Kidney glomerular epithelial cell (primary cell): ENCODE data around the gene NDUFA3.

Experiments used
- DNase-seq: peaks from one replicate; lab custom pipeline; 2025; lab: John Stamatoyannopoulos, UW

The NDUFA3 gene

GRCh38 chr19:54137699-54138488, 35.2 kb downstream of the NDUFA3 start, which contains the start of gene CNOT3:
Gene CNOT3, plus strand, starts transcription at chr19:54137762. Its CDS starts 5,217 bp downstream, at chr19:54142979.
- DNase-seq, result no peak

GRCh38 chr19:54138489-54139256, 36.0 kb downstream of the NDUFA3 start:
- DNase-seq, result no peak

DNA sequence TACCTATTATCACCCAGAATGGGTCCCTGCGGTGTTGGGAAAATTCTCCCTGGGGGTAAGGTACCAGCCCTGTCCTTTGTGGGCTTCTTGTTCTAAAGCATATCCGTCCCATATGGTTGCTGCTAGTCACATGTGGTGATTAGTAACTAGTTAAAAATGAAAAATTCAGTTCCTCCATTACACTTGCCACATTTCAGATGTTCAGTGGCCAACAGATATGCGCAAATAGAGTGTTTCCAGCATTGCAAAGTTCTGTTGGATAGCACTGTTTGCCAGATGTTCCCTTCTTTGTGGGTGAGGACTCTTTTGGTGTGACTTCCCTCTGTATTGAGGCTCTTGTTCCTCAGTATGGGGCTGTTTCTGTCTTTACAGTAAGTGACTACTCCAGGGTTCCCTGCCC, 38.7 kb downstream of the NDUFA3 start:
- DNase-seq, result no peak

GRCh38 chr19:54142166-54142780, 39.6 kb downstream of the NDUFA3 start:
- DNase-seq, result no peak

DNA sequence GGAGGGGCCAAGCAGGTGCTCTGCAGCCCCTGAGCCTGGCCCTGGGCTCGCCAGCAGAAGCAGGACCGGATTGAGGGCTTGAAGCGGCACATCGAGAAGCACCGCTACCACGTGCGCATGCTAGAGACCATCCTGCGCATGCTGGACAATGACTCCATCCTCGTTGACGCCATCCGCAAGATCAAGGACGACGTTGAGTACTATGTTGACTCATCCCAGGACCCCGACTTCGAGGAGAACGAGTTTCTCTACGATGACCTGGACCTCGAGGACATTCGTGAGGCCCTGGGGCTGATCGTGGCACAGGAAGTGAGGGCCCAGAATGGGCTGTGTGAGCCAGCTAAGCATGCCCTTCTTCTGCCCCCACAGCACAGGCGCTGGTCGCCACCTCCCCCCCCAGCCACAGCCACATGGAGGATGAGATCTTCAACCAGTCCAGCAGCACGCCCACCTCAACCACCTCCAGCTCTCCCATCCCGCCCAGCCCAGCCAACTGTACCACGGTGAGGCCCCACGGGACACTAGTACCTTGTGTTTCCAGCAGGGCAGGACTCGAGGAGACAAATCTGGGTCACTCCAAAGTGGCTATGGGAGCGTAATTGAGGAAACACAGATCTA, 43.0 kb downstream of the NDUFA3 start:
- no peak for DNase-seq

- no peak for DNase-seq
These were observed 45.0 kb downstream of the NDUFA3 start for GRCh38 chr19:54147676-54148075.

GRCh38 chr19:54148158-54148557, 45.5 kb downstream of the NDUFA3 start:
- no peak for DNase-seq

DNA sequence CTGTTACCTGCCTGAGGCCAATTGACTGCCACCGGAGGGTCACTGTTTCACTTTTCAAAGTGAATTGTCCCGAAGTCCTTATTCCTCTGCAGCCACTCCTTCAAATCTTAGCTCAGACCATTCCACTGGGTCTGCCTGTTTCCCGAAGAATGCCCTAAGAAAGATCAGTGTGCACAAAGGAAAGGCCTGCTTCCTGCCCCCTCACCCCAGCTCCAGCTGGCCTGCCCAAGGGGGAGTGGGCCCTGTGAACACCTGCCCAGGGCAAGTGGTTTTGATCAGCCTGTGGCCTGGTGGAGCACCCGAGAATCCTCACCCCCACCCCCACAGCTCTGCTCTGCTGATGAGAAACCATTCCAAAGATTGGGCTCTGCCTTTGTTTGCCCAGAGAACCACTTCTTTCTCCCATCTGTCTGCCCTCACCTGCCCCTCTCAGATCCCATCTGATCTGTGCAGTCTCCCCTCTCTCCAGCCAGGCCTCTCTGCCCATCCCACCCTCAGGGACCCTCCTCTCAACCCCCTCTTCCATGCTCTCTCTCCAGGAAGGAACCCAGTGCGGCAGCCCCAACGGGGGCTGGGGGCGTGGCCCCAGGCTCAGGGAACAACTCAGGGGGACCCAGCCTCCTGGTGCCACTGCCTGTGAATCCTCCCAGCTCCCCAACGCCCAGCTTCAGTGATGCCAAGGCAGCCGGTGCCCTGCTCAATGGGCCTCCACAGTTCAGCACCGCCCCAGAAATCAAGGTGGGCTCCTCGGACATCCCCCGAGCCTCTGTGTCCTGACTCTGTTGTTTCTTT, 46.6 kb downstream of the NDUFA3 start:
- no peak for DNase-seq

DNA sequence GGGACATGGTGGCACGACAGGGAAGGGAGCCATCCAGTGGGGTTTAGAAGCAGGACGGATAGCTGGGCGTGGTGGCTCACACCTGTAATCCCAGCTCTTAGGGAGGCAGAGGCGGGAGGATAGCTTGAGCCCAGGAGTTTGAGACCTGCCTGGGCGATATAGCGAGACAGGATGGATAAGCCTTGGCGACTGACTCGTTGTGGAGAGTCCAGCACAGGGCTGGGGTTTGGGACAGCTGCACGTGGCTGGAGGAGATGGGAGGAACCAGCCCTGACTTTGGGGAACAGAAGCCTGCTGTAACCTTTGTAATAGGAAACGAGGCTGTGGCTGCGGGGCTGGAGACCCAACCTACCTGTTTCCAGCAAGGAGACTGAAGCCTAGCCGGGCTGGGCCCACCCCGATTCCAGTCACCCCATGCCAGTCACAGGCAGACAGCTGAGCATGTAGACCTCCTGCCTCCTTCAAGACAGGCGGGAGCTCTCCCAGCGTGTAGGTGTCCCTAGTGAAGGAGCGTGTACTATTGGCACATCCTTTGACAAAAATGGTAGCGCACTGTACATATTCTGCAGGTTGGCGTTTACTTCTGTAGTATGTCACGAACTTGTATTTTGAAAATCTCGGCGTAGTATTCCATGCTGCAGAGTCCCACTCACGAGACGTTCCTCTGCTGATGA, 48.8 kb downstream of the NDUFA3 start:
- DNase-seq, result no peak

- DNase-seq, result no peak
These were observed 49.6 kb downstream of the NDUFA3 start for GRCh38 chr19:54152267-54152666.

DNA sequence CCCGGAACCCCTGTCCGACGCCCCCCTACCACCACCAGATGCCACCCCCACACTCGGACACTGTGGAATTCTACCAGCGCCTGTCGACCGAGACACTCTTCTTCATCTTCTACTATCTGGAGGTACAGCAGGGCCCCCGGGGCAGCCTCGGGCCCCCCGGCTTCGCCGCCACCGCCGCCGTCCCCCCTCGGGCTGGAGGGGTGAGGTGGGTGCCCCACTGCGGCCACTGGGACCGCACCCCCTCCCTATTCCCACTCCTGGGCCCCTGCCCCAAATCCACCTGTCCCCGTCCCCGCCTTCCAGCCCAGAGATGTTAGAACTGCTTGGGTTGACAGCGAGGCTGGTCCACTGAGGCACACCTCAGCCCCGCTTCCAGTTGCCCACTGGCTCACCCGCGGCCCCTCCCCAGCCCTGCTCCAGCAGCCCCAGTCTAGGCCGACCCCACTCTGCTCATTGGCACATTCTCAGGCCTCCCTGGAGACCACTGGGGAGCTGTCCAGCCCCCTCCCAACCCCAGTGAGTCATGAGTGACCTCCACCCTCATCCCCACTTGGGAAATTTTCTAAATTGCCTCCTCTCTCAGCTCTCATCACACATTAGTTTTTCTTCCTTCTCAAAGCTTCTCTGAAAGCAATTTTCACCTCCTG, 50.3 kb downstream of the NDUFA3 start:
- no peak for DNase-seq

- DNase-seq, result no peak
These were observed 51.2 kb downstream of the NDUFA3 start for GRCh38 chr19:54153731-54154326.

- DNase-seq, result no peak
These were observed 52.1 kb downstream of the NDUFA3 start for GRCh38 chr19:54154603-54155345.

- no peak for DNase-seq
These were observed 53.0 kb downstream of the NDUFA3 start for GRCh38 chr19:54155694-54156093.

GRCh38 chr19:54156490-54156889, 53.8 kb downstream of the NDUFA3 start:
- DNase-seq, result no peak

- DNase-seq, result no peak
These were observed 54.3 kb downstream of the NDUFA3 start for GRCh38 chr19:54156953-54157352.
